ENCODE results near the gene CASR. TPM values are rescaled to one million over a fixed set of nuclear protein-coding genes. Genes with fewer than 3 reads are reported as not detected.

The CASR gene
- total RNA-seq, 1 experiment from 2014 or later: 0.02 TPM

DNA sequence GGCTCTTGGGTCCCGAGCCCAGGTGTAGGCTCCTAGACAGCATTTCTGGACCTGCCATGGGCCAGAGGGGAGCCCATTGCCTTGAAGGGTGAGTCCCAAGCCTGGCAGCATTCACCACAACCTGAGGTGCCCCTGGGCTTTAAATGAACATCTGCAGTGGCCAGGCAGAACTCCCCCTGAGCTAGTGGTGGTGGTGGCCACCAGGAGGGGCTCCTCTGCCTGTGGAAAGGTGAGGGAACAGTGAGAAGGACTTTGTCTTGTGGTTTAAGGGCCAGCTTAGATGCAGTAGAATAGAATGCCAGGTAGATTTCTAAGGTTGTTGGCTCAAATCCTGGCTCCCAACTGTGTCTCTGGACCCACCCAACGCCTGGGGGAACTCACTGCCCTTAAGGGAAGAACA lies 55.6 kb downstream of the CASR start:
- no peak overlapping the region for H3T11ph ChIP-seq (ENCODE audit: low read length)
- H4K20me1 ChIP-seq (ENCODE audit: control insufficient read depth, insufficient read depth, insufficient read length): no peaks in the 10 kb centered on the region
- H3K79me1 ChIP-seq (ENCODE audit: insufficient read depth, low read depth, low read length, poor library complexity, severe bottlenecking): no peaks in the 10 kb centered on the region
- no peaks in the 10 kb centered on the region for H3K23me2 ChIP-seq (ENCODE audit: insufficient read length, low read depth, low read length, poor library complexity, severe bottlenecking)
- H3K27me3 Mint-ChIP-seq (ENCODE audit: low read depth): peaks cover 20% of the 10 kb centered on the region
- no peak overlapping the region for H2BK5ac ChIP-seq (ENCODE audit: insufficient read length, low read length)
- H3K18ac ChIP-seq (ENCODE audit: insufficient read length, low read depth, low read length): no peak overlapping the region
- no peak overlapping the region for H4K5ac ChIP-seq (ENCODE audit: insufficient read length, low read depth, low read length)
- TF ChIP-seq, protein P1, sequence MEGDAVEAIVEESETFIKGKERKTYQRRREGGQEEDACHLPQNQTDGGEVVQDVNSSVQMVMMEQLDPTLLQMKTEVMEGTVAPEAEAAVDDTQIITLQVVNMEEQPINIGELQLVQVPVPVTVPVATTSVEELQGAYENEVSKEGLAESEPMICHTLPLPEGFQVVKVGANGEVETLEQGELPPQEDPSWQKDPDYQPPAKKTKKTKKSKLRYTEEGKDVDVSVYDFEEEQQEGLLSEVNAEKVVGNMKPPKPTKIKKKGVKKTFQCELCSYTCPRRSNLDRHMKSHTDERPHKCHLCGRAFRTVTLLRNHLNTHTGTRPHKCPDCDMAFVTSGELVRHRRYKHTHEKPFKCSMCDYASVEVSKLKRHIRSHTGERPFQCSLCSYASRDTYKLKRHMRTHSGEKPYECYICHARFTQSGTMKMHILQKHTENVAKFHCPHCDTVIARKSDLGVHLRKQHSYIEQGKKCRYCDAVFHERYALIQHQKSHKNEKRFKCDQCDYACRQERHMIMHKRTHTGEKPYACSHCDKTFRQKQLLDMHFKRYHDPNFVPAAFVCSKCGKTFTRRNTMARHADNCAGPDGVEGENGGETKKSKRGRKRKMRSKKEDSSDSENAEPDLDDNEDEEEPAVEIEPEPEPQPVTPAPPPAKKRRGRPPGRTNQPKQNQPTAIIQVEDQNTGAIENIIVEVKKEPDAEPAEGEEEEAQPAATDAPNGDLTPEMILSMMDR (conservative IDR thresholded peaks at IDR 0.05): peak; percentile 33; the same call in 2 of the 3 replicates
- H3K56ac ChIP-seq (ENCODE audit: insufficient read length, low read depth, low read length): no peak overlapping the region
- no peak overlapping the region for H3K9ac ChIP-seq (ENCODE audit: extremely low read depth, insufficient read length, low read length)
- no peak overlapping the region for H4K8ac ChIP-seq (replicated peaks; ENCODE audit: insufficient read length, low read depth, low read length)
- H2AK5ac ChIP-seq (ENCODE audit: insufficient read length, low read length): no peak overlapping the region
- H3K9me3 ChIP-seq (ENCODE audit: control insufficient read depth, low read depth, low read length): no peaks in the 10 kb centered on the region
- no peak overlapping the region for H2BK120ac ChIP-seq (ENCODE audit: low read depth, low read length, poor library complexity, severe bottlenecking)
- no peaks in the 10 kb centered on the region for H3K4me1 Mint-ChIP-seq
- H3K79me2 ChIP-seq (ENCODE audit: insufficient read depth, low read length): no peaks in the 10 kb centered on the region
- H3K27ac Mint-ChIP-seq: no peak overlapping the region
- no peak overlapping the region for H3K23ac ChIP-seq (ENCODE audit: insufficient read length, low read depth, low read length)
- H4K91ac ChIP-seq (ENCODE audit: insufficient read length, low read depth, low read length): no peak overlapping the region
- no peaks in the 10 kb centered on the region for H3K4me1 ChIP-seq (ENCODE audit: insufficient read depth, low read length)
- no peak overlapping the region for H2BK15ac ChIP-seq (ENCODE audit: low read depth, low read length)
- H3K27ac ChIP-seq (ENCODE audit: insufficient read length, low read depth, low read length): no peak overlapping the region
- no peak overlapping the region for H3K4ac ChIP-seq (ENCODE audit: low read depth, low read length)
- no peak overlapping the region for H3K14ac ChIP-seq (ENCODE audit: insufficient read depth, low read length)
- H3K4me2 ChIP-seq (ENCODE audit: insufficient read depth, insufficient read length, low read length): no peak overlapping the region
- no CpG with 5 or more reads among the region's 2 CpGs for WGBS (ENCODE audit: extremely low coverage, insufficient read length, low lambda C conversion rate)
- H3K36me3 Mint-ChIP-seq (ENCODE audit: insufficient read depth in 1 of 3, low read depth in 3 of 3): no peaks in the 10 kb centered on the region
- H3K9me3 Mint-ChIP-seq: no peaks in the 10 kb centered on the region; a peak in 1 of 5 replicates
- H2BK12ac ChIP-seq (ENCODE audit: insufficient read length, low read depth, low read length): no peak overlapping the region
- no peak overlapping the region for H2AFZ ChIP-seq (ENCODE audit: low read length)
- H3K4me3 Mint-ChIP-seq: no peak overlapping the region
- DNase-seq: peak; percentile 37
- no peaks in the 10 kb centered on the region for H3K27me3 ChIP-seq (ENCODE audit: insufficient read depth, low read length)
- H2BK20ac ChIP-seq (ENCODE audit: low read depth, low read length, poor library complexity, severe bottlenecking): no peak overlapping the region
